Measurements from ENCODE around the gene HNRNPAB.

The HNRNPAB gene

DNA sequence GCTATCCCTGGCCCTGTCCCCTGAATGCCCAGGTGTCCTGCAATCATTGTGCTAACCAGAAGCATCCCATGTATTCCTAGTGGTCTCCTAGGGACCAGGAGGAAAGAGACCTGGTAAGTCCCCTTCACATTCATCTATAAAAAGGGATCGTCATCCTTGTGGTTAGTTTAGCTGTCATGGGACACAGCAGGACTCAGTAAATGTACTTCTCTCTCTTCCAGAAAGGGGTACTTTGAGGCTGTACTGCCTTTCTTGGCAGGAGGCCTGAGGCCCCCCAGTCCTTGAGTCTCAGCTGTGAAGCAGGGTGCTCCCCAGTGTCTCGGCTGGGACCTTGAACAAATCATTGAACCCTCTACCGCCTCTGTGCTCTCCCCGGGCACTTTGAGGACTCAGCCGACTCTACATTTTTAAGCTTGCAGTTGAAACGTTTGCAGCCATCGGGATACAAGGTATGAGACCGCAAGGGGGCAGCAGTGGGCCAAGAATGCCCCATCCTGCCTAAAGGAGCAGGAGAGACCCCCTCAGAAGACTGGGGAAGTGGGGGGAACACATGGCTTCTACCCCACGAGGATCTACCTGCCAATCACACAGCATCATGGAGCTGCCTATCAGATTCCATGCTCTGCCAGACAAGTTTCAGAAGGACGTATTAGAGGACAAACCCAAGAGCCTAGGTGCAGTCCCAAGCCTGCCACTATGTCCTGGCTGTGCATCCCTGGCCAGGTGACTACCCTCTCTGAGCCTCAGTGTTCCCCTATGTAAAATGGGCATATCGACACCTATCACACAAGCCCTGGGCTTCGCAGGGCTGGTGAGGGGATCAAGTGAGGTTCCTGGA is 30.6 kb downstream of the HNRNPAB start (continued):
- TF ChIP-seq ZNF658 (tag by site-specific recombination; IDR thresholded peaks at IDR 0.05) (no peak), MYNN (tag by site-specific recombination; IDR thresholded peaks at IDR 0.05; ENCODE audit: borderline replicate concordance) (no peak), ZNF488 (tag by site-specific recombination; IDR thresholded peaks at IDR 0.05) (no peak), ZNF660 (tag by site-specific recombination; IDR thresholded peaks at IDR 0.05) (peak; percentile 57; the same call in 1 of the 2 replicates), PRDM10 (tag by site-specific recombination; IDR thresholded peaks at IDR 0.05) (no peak), ZNF48 (tag by site-specific recombination; IDR thresholded peaks at IDR 0.05) (no peak), GLIS2 (tag by site-specific recombination; IDR thresholded peaks at IDR 0.05) (peak; percentile 64), ATF2 (tag by site-specific recombination; IDR thresholded peaks at IDR 0.05; ENCODE audit: low read depth) (no peak), AEBP2 (tag by site-specific recombination; IDR thresholded peaks at IDR 0.05; ENCODE audit: borderline replicate concordance) (no peak), ZNF266 (tag by site-specific recombination; IDR thresholded peaks at IDR 0.05; ENCODE audit: low read depth) (no peak), YY1 (tag by site-specific recombination; IDR thresholded peaks at IDR 0.05) (no peak), ZNF157 (tag by site-specific recombination; IDR thresholded peaks at IDR 0.05) (no peak)
- TF ChIP-seq, protein P1, sequence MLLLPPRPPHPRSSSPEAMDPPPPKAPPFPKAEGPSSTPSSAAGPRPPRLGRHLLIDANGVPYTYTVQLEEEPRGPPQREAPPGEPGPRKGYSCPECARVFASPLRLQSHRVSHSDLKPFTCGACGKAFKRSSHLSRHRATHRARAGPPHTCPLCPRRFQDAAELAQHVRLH (tag by site-specific recombination; IDR thresholded peaks at IDR 0.05) = peak; percentile 84
- TF ChIP-seq, protein P2, sequence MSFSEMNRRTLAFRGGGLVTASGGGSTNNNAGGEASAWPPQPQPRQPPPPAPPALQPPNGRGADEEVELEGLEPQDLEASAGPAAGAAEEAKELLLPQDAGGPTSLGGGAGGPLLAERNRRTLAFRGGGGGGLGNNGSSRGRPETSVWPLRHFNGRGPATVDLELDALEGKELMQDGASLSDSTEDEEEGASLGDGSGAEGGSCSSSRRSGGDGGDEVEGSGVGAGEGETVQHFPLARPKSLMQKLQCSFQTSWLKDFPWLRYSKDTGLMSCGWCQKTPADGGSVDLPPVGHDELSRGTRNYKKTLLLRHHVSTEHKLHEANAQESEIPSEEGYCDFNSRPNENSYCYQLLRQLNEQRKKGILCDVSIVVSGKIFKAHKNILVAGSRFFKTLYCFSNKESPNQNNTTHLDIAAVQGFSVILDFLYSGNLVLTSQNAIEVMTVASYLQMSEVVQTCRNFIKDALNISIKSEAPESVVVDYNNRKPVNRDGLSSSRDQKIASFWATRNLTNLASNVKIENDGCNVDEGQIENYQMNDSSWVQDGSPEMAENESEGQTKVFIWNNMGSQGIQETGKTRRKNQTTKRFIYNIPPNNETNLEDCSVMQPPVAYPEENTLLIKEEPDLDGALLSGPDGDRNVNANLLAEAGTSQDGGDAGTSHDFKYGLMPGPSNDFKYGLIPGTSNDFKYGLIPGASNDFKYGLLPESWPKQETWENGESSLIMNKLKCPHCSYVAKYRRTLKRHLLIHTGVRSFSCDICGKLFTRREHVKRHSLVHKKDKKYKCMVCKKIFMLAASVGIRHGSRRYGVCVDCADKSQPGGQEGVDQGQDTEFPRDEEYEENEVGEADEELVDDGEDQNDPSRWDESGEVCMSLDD (tag by site-specific recombination; IDR thresholded peaks at IDR 0.05) = no peak
- TF ChIP-seq, protein P3, sequence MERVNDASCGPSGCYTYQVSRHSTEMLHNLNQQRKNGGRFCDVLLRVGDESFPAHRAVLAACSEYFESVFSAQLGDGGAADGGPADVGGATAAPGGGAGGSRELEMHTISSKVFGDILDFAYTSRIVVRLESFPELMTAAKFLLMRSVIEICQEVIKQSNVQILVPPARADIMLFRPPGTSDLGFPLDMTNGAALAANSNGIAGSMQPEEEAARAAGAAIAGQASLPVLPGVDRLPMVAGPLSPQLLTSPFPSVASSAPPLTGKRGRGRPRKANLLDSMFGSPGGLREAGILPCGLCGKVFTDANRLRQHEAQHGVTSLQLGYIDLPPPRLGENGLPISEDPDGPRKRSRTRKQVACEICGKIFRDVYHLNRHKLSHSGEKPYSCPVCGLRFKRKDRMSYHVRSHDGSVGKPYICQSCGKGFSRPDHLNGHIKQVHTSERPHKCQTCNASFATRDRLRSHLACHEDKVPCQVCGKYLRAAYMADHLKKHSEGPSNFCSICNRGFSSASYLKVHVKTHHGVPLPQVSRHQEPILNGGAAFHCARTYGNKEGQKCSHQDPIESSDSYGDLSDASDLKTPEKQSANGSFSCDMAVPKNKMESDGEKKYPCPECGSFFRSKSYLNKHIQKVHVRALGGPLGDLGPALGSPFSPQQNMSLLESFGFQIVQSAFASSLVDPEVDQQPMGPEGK (tag by site-specific recombination; IDR thresholded peaks at IDR 0.05) = peak; percentile 57; the same call in 1 of the 2 replicates

All from HEK293 (cell line).